Loucy (cell line): Measurements from ENCODE around the gene RAB7A.

Experiments used
- EZH2phosphoT487 ChIP-seq: fragments of 200-600 bp; IDR thresholded peaks from 2 replicates; pipeline ENCODE4 v1.6.1; 2018; ENCODE audit warnings: antibody characterized with exemption, mild to moderate bottlenecking, moderate library complexity, borderline replicate concordance
- TF ChIP-seq, protein P1 (sequence below): fragments of 200-600 bp; sonication (generic); conservative IDR thresholded peaks from 2 replicates; pipeline ENCODE4 v1.5.1; 2014; ENCODE audit warnings: mild to moderate bottlenecking, antibody characterized with exemption, low read length

DNA sequence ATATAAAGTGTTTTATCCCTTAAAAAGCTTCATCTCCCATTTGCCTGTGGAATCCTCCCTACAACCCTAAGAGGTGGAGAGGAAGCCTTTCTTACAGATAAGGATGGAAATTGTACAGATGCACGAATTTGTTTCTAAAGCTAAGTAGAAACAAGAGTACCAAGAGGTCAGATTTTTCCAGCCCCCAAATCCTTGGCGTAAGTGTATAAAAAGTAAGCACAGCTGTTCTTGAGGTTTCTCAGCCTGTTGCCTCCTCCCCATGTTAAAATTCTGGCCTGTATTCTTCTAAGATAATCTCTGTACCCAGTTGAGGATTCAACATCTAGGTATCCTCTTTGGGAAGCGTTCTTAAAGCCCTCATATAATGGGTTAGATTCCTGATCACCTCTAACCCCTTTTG is 34.9 kb downstream of the RAB7A start:
- TF ChIP-seq, protein P1, sequence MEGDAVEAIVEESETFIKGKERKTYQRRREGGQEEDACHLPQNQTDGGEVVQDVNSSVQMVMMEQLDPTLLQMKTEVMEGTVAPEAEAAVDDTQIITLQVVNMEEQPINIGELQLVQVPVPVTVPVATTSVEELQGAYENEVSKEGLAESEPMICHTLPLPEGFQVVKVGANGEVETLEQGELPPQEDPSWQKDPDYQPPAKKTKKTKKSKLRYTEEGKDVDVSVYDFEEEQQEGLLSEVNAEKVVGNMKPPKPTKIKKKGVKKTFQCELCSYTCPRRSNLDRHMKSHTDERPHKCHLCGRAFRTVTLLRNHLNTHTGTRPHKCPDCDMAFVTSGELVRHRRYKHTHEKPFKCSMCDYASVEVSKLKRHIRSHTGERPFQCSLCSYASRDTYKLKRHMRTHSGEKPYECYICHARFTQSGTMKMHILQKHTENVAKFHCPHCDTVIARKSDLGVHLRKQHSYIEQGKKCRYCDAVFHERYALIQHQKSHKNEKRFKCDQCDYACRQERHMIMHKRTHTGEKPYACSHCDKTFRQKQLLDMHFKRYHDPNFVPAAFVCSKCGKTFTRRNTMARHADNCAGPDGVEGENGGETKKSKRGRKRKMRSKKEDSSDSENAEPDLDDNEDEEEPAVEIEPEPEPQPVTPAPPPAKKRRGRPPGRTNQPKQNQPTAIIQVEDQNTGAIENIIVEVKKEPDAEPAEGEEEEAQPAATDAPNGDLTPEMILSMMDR = no peak
- TF ChIP-seq EZH2phosphoT487 = no peak
